Natural killer cell treated with Interleukin-12 subunit alpha and Interleukin-12 subunit beta and Interleukin-15 and Interleukin-18, amount 100 ng/mL, for 72 hours (primary cell): Measurements from ENCODE around the gene TTYH3. TPM values are rescaled to one million over a fixed set of nuclear protein-coding genes. Genes with fewer than 3 reads are reported as not detected.

Source experiments
- ATAC-seq, 2 donors: fragments of 150-1000 bp; cut with Tn5 transposase in 1 of 2; sonication (Bioruptor Pico), chemical (Tn5 transposase) in 1 of 2; 2 replicates each; pipeline ENCODE4 v1.10.0; 2021
- DNase-seq: peaks from one replicate; pipeline ENCODE4 v3.0.0; 2022; ENCODE audit warnings: low spot score
- H3K27ac Mint-ChIP-seq, 2 donors: 1 replicate in 1 of 2; 2 replicates in 1 of 2; pipeline ENCODE4 v1.8.0; 2022; ENCODE audit warnings: mixed read lengths in 2 of 2, mild to moderate bottlenecking in 1 of 2, moderate library complexity in 1 of 2
- H3K27me3 Mint-ChIP-seq, 2 donors: 1 replicate in 1 of 2; 2 replicates in 1 of 2; pipeline ENCODE4 v1.8.0; 2022; ENCODE audit warnings: mixed read lengths in 2 of 2
- H3K36me3 Mint-ChIP-seq: one replicate; pipeline ENCODE4 v1.8.0; 2022; ENCODE audit warnings: mixed read lengths
- H3K4me1 Mint-ChIP-seq, 2 donors: 1 replicate in 1 of 2; 2 replicates in 1 of 2; pipeline ENCODE4 v1.8.0; 2022; ENCODE audit warnings: low read depth in 2 of 2, mixed read lengths in 2 of 2, mild to moderate bottlenecking in 1 of 2
- H3K4me3 Mint-ChIP-seq: one replicate; pipeline ENCODE4 v1.8.0; 2022; ENCODE audit warnings: mixed read lengths
- H3K9me3 Mint-ChIP-seq: 2 replicates; pipeline ENCODE4 v1.8.0; 2022; ENCODE audit warnings: mixed read lengths
- total RNA-seq, 2 donors: library from RNA; stranded (reverse); gene quantifications; one replicate each; pipeline ENCODE4 v1.2.3, GENCODE V29; 2022

The TTYH3 gene
- total RNA-seq, 2 donors from 2014 or later = 23.7 to 24.8 TPM

DNA sequence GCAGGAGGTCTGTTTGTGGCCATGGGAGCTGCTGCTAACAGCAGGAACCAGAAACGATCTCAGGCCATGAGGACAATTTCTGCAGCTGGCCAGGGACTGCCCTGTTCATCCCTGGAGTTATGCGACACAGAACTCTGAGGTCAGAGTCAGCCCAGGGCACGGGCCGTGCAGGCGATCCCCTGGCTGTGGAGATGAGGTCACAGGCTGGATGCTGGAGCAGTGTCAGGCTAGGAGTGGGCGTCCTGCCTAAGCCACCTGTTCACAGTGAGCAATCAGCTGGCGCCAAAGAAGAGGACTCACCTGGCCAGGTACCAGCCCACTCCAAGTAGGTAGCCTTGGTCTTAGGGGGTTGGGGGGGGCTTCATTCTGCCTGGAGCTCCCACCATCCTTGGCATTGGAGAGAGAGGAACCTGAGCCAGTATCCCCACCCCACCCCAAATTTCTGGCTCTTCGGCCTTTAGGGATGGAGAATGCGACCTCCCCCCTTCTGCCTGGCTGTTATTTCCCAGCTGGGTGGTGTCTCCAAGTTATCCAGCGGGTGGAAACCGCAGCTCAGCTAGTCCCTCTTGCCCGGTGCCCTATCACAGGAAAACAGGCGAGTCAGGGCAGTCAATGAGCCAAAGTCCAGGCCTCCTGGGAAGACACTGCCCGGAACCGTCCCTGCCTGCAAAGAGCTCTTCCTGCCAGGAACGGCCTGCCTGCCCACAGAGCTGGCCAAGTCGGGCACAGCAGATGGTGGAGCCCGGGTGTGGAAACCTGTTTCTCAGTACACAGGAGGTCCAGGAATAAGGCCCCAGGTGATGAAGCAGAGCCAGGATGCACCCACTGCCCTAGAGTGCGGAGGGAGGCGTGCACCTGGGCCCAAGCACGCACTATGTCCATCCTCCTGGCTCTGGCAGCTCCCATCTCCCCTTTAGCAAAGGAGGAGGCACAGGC, 1.8 kb upstream of the TTYH3 start:
- DNase-seq = no peak
- ATAC-seq = no peak
- H3K4me3 Mint-ChIP-seq = no peak overlapping the region
- H3K36me3 Mint-ChIP-seq = no peaks in the 10 kb centered on the region
- no peaks in the 10 kb centered on the region for H3K9me3 Mint-ChIP-seq
- H3K27me3 Mint-ChIP-seq = no peaks in the 10 kb centered on the region
- no peak overlapping the region for H3K27ac Mint-ChIP-seq
- H3K4me1 Mint-ChIP-seq = peaks cover 5 to 18% of the 10 kb centered on the region in 2 donors

DNA sequence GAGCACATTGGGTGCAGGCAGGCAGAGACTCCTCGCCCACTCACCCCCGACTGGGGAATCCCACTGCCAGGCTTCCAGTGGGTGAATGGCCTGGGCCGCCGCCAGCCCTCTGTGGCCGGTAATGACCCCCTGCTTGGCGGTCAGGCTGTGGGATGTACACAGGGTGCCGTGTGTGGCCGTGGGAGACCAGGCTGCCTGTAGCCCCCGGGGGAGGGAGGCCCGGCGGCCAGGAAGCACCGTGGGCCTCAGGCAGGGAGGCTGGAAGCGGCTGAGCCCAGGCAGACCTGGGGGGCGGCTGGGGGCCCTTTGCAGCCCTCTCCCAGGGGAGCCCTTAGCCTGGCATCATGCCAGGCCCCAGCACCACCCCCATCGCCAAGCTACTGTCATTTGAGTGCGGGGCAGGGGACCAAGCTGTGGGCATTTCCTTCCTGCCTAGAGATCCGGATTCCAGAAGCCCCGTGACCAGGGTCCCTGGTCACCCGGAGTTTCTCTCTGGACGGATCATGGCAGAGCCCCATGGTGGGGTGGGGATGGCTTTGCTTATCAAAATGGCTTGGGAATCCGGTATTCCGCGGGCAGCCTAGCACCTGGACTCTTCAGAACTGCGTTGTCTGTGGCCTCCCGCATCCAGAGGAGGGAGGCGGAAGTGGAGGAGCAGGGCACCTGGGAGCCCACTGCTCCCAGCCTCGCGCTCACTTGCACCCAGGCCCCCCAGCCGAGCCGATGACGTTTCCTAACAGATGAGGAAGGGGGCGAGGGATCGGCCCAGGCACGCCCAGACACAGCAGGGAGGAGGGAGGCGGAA, 1.1 kb downstream of the TTYH3 start:
- peak in 1 of 2 donors; percentile 4 for ATAC-seq
- no peaks in the 10 kb centered on the region for H3K27me3 Mint-ChIP-seq
- H3K36me3 Mint-ChIP-seq = no peaks in the 10 kb centered on the region
- DNase-seq = peak; percentile 81
- H3K9me3 Mint-ChIP-seq = no peaks in the 10 kb centered on the region
- H3K27ac Mint-ChIP-seq = peak overlapping the region in 1 of 2 donors; percentile 82
- H3K4me3 Mint-ChIP-seq = peak overlapping the region; percentile 93
- H3K4me1 Mint-ChIP-seq = peaks cover 5 to 20% of the 10 kb centered on the region in 2 donors

- peaks cover 5 to 20% of the 10 kb centered on the region in 2 donors for H3K4me1 Mint-ChIP-seq
- peak overlapping the region in 1 of 2 donors; percentile 82 for H3K27ac Mint-ChIP-seq
- H3K36me3 Mint-ChIP-seq = no peaks in the 10 kb centered on the region
- H3K27me3 Mint-ChIP-seq = no peaks in the 10 kb centered on the region
- no peaks in the 10 kb centered on the region for H3K9me3 Mint-ChIP-seq
- DNase-seq (no peak), ATAC-seq (peak in 1 of 2 donors; percentile 39)
- H3K4me3 Mint-ChIP-seq = peak overlapping the region; percentile 93
Observed at GRCh38 chr7:2633538-2634266, 1.9 kb downstream of the TTYH3 start.

DNA sequence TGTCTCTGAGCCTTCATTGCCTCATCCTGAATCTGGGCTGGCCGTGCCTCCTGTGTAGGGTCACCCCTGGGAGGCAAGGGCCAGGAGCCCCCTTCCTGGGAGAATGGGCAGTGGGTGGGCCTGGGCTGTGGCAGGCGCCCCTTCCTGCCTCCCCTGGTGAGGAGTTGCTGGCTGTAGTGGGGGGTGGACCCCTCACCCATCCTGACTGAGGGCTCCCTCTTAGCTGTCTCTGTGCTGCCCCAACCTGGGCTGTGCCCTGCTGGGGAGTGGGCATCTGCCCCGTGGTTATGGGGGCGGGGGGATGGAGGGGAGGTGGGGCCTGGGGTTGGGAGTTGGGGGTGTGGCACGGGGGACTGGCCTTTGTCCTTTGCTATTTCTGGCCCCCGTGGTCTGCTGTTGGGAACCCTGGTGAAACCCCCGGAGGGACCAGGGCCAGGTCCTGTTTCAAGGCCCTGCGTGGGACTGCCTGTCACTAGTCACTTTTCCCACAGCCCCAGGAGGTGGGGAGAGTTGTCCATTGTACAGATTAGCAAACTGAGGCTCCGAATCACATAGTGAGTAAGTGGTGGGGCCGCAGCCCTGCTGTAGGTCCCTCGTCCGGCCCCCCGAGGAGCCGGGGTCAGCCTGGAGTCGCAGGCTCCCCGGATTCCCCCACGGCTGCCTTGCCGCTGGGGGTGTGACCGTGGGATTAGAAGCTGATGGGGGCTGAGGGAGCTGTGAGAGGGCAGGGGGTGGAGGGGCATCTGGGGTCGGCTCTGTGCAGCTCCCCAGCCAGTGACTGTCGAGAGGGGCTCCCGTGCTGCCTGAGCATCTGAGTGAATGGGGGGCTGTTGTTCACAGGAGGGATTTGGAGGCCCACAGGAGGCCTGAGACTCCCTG, 2.7 kb downstream of the TTYH3 start:
- no peaks in the 10 kb centered on the region for H3K27me3 Mint-ChIP-seq
- no peaks in the 10 kb centered on the region for H3K9me3 Mint-ChIP-seq
- no peaks in the 10 kb centered on the region for H3K36me3 Mint-ChIP-seq
- peaks cover 5 to 20% of the 10 kb centered on the region in 2 donors for H3K4me1 Mint-ChIP-seq
- ATAC-seq (no peak), DNase-seq (no peak)
- H3K4me3 Mint-ChIP-seq = peak overlapping the region; percentile 93
- H3K27ac Mint-ChIP-seq = no peak overlapping the region

DNA sequence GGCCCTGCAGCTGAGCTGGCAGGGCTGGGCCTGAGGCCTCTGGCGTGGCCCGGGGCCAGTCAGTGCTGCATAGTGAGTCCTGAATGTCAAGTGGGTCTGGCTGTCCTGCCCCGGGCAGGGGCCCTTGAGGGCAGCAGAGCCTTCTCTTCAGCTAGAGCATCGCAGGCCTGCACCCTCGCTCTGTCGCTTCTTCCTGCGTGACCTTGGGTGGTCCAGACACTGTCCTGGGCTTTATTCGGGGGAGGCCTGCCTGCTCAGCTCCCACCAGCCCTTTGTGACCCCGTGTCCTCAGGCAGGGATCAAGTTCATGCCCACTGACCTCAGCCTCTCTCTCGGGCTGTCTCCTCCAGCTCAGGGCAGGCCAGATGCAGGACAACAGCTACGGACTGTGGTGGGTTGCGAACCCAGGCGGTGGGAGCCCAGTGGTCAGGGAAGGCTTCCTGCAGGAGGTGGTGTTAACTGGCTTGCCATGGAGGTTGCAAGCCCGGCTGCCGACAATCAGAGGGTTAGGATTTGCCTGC, 3.4 kb downstream of the TTYH3 start:
- no peaks in the 10 kb centered on the region for H3K27me3 Mint-ChIP-seq
- no peaks in the 10 kb centered on the region for H3K36me3 Mint-ChIP-seq
- H3K4me3 Mint-ChIP-seq = no peak overlapping the region
- peaks cover 5 to 20% of the 10 kb centered on the region in 2 donors for H3K4me1 Mint-ChIP-seq
- no peak overlapping the region for H3K27ac Mint-ChIP-seq
- H3K9me3 Mint-ChIP-seq = no peaks in the 10 kb centered on the region
- ATAC-seq (no peak), DNase-seq (no peak)

DNA sequence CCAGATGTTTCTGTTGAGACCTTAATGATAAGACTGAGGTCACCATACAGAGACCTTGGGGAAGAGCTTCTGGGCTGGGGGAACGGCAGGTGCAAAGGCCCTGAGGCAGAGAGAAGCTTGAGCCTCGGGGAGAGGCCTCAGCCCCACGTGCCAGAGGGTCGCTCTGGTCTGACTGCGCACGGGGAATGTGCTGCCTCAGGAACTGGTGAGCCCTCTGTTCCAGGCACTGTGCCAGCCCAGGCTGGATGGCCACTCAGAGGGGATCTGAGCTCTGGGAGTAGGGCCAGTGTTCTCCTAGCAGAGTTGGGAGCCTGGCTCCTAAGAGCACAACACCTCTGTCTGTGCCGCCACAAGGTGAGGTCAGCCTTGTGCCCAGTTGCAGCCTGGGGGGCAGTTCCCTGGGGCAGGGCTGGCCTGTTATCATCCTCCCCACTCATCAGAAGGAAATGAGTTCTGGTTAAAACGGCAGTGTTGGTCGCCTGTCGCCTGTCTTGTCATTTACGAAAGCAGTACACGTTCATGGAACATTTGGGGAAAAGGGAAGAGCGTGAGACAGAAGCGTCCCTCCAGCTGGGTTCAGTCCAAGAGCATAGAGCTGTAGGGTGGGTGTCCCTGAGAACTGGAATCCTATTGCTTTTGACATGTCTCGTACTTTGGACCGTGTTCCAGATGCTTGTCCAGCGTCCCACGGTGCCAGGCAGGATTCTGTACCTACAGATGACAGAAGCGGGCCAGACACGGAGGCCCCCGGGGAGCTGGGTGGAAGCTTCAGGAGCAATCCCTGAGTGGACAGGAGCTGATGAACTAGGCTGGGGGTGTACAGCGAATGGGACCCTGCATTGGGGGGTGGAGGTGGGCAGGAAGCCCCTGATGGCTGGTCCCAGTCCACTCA, 4.3 kb downstream of the TTYH3 start:
- no peak overlapping the region for H3K27ac Mint-ChIP-seq
- no peaks in the 10 kb centered on the region for H3K36me3 Mint-ChIP-seq
- no peak overlapping the region for H3K4me3 Mint-ChIP-seq
- H3K4me1 Mint-ChIP-seq = peaks cover 4 to 19% of the 10 kb centered on the region in 2 donors
- no peaks in the 10 kb centered on the region for H3K9me3 Mint-ChIP-seq
- no peak for DNase-seq
- H3K27me3 Mint-ChIP-seq = no peaks in the 10 kb centered on the region
- no peak for ATAC-seq

DNA sequence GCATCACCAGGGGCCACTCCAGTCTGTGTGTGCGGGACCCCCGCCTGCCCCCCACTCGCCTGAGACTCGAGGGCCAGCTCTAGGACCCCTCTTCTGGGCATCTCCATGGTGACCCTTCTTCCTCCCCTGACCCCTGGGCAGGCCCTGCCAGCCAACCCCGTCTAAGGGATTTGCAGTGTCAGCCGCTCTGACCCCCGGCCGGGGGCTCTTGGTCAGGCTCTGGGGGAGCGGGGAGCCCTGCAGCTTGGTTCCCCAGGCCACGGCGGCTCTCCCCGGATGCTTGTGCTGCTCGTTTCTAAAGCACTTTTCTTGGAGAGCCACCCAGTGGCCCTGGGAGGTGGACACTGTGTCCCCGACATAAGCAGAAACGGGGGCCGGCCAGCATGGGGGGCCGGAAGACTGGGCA, 5.3 kb downstream of the TTYH3 start:
- ATAC-seq = no peak
- H3K9me3 Mint-ChIP-seq = no peaks in the 10 kb centered on the region
- peaks cover 0 to 15% of the 10 kb centered on the region in 2 donors for H3K4me1 Mint-ChIP-seq
- no peak overlapping the region for H3K4me3 Mint-ChIP-seq
- H3K27ac Mint-ChIP-seq = no peak overlapping the region
- no peak for DNase-seq
- no peaks in the 10 kb centered on the region for H3K27me3 Mint-ChIP-seq
- H3K36me3 Mint-ChIP-seq = no peaks in the 10 kb centered on the region

- H3K36me3 Mint-ChIP-seq = no peaks in the 10 kb centered on the region
Observed at GRCh38 chr7:2637505-2638223, 5.9 kb downstream of the TTYH3 start.

DNA sequence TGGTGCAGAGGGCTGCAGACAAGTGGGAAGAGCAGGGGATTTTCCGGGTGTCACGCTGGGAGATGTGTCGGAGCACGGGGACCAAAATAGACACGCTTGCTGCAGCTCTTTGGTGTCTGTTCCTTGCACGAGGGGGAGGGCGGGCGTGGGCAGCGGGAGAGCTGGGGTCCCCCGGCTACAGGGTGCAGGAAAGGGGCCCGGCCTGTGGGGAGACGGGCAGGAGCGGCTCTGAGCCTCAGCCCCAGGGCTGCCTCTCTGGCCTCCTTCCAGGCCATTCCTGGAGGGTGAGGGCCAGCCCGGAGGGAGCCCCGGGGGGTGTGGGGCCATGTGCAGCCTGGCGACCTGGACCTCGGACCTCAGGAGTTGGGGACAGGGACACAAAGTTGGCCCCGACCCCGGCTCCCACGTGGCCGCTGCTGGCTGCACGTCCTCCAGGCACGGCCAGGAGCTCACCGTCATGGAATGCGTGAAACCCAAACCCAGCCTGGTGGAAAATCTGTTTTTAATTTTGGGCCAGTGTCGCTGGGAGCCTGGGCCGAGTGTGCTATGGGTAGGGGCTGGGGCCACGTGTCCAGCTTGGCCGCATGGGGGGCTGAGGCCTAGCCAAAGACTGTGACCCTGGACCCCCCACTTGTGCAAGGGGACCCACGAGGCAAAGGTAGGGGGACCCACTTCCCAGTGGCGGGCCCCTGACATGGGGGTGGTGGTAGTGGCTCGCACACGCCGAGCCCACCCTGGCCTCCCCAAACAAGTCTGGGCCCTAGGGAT, 6.6 kb downstream of the TTYH3 start:
- Mint-ChIP-seq H3K4me3 (no peak overlapping the region), H3K4me1 (peaks cover 0 to 10% of the 10 kb centered on the region in 2 donors), H3K27ac (no peak overlapping the region), H3K27me3 (no peaks in the 10 kb centered on the region), H3K9me3 (no peaks in the 10 kb centered on the region), H3K36me3 (no peaks in the 10 kb centered on the region)
- no peak for DNase-seq
- ATAC-seq = no peak

More at GRCh38 chr7:2637505-2638223, 5.9 kb downstream of the TTYH3 start:
- H3K4me1 Mint-ChIP-seq = peaks cover 0 to 13% of the 10 kb centered on the region in 2 donors
- no peaks in the 10 kb centered on the region for H3K27me3 Mint-ChIP-seq
- no peak for DNase-seq
- ATAC-seq = no peak
- H3K9me3 Mint-ChIP-seq = no peaks in the 10 kb centered on the region
- no peak overlapping the region for H3K27ac Mint-ChIP-seq
- no peak overlapping the region for H3K4me3 Mint-ChIP-seq

GRCh38 chr7:2639181-2639681, 7.4 kb downstream of the TTYH3 start:
- Mint-ChIP-seq H3K27me3 (no peaks in the 10 kb centered on the region), H3K36me3 (no peaks in the 10 kb centered on the region), H3K4me3 (no peak overlapping the region), H3K4me1 (peaks cover 0 to 3% of the 10 kb centered on the region in 2 donors), H3K9me3 (no peaks in the 10 kb centered on the region), H3K27ac (no peak overlapping the region)
- DNase-seq = no peak
- no peak for ATAC-seq
